Breast epithelium (tissue), 3 donors: ENCODE results near the gene TEX19.

Experiments used
- CTCF ChIP-seq, 3 donors: fragments of 450-650 bp; IDR thresholded peaks; one replicate each; pipeline ENCODE4 v1.5.1; 2016 to 2017; ENCODE audit warnings: antibody characterized with exemption in 3 of 3, mild to moderate bottlenecking in 3 of 3, moderate library complexity in 3 of 3
- POLR2A ChIP-seq: fragments of 450-650 bp; IDR thresholded peaks from one replicate; pipeline ENCODE4 v1.6.1; 2016; ENCODE audit warnings: antibody characterized with exemption, mild to moderate bottlenecking, moderate library complexity
- POLR2AphosphoS5 ChIP-seq, 3 donors: sonication (generic); formaldehyde crosslinking; IDR thresholded peaks; one replicate each; pipeline ENCODE4 v1.6.1; 2017; ENCODE audit warnings: antibody characterized with exemption in 3 of 3

- no peak for TF ChIP-seq CTCF (IDR thresholded peaks at IDR 0.05)
- TF ChIP-seq POLR2AphosphoS5 (IDR thresholded peaks at IDR 0.05) = no peak
- no peak for TF ChIP-seq POLR2A
Observed at GRCh38 chr17:82386255-82386831, 27.3 kb downstream of the TEX19 start.
